ENCODE measurements around the gene TCF4.

- no peak for TF ChIP-seq CTCF (IDR thresholded peaks at IDR 0.05; ENCODE audit: low read depth, low read length, missing input control)
- TF ChIP-seq FOXA2 (IDR thresholded peaks at IDR 0.05) = no peak
Observed at GRCh38 chr18:55593888-55594287, 5.9 kb upstream of the TCF4 start.
